ENCODE results near the gene KIAA0586. TPM values are rescaled to one million over a fixed set of nuclear protein-coding genes. Genes with fewer than 3 reads are reported as not detected.

KIAA0586 gene
- total RNA-seq, 1 experiment from 2014 or later = 23.5 TPM

GRCh38 chr14:58597041-58597440 lies 169.5 kb downstream of the KIAA0586 start:
- POLR2A ChIA-PET = no interaction called here
- peaks cover 42% of the 10 kb centered on the region for H3K27me3 Mint-ChIP-seq (ENCODE audit: low read depth)
- H3K4me3 Mint-ChIP-seq = no peak overlapping the region
- no peak for DNase-seq (ENCODE audit: low spot score)
- H3K36me3 Mint-ChIP-seq = no peaks in the 10 kb centered on the region
- ATAC-seq = no peak
- TF ChIP-seq, protein P1, sequence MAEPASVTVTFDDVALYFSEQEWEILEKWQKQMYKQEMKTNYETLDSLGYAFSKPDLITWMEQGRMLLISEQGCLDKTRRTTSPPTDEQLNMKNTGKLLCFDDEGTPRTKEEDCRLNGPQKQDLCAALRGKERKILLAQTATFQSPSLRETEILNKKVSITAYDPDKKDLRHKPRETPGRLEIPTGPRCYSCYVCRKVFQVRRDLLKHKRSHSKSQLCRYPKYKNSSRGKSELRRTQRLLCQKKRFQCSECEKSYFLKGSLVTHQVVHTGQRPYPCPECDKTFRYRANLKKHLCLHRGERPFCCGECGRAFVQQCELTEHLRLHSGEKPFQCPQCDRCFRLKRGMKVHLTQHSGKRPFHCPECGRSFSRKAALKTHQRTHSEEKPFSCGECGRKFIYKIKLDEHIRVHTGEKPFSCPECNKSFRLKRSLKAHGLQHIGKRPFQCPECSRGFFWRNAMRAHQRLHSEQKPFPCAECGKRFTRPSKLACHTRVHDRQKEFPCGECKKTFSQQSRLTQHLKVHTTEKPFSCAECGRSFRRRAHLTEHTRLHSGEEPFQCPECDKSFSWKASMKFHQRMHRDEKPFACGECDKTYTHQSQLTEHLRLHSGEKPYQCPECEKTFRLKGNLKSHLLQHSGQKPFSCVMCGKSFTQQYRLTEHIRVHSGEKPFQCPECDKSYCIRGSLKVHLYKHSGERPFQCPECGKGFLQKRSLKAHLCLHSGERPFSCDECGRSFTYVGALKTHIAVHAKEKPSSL (CRISPR knock-in tag; conservative IDR thresholded peaks at IDR 0.05) = no peak
- TF ChIP-seq E2F1 (CRISPR knock-in tag; IDR thresholded peaks at IDR 0.05) = no peak
- TF ChIP-seq ZNF138 (CRISPR knock-in tag; conservative IDR thresholded peaks at IDR 0.05) = no peak
- TF ChIP-seq SP1 (CRISPR knock-in tag; conservative IDR thresholded peaks at IDR 0.05) = no peak
- H3K27ac Mint-ChIP-seq = no peak overlapping the region
- CTCF ChIA-PET = no interaction called here
- peaks cover 22% of the 10 kb centered on the region for H3K4me1 Mint-ChIP-seq
- H3K9me3 Mint-ChIP-seq = no peaks in the 10 kb centered on the region

DNA sequence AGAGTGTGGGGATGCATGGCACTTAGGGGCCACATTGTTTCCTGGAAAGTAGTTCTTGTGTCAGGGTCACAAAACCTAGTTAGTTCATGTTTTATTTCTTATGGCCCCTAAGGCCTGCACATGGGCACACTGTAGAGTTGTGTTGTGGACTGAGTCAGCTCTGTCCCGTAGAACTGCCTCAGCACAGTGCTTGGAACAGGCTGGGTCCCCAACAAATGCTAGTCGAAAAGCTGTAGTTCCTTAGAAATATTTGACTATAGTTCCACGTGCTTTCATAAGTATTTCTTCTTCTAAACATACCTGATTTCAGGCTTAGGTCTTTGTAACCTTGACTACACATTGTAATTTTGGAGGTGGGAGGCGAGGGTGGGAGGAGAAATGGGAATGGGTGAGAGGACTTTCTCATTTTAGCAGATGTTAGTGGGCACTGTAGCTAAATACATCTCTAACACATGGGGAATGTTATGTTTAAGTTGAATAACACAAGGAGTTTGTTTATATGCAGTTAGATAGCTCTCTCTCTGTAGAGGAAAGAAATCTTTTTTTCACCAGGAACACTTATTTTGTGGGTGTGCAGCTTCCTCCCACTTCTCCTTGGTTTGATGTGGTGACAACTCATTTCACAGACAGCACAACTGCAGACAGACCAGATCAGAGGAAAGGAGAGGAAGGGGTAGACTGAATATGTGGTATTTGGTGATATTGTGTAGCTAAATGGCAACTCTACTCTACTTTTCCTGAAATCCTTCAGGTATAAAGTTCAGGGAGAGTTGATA lies 170.7 kb downstream of the KIAA0586 start:
- peaks cover 22% of the 10 kb centered on the region for H3K4me1 Mint-ChIP-seq
- POLR2A ChIA-PET = interaction anchor here (1.1 kb wide), 1 partner anchor 23 kb away, joined by 3 read pairs; no protein-coding TSS in a partner anchor
- H3K27me3 Mint-ChIP-seq (ENCODE audit: low read depth) = peaks cover 42% of the 10 kb centered on the region
- CTCF ChIA-PET = no interaction called here
- no peak overlapping the region for H3K27ac Mint-ChIP-seq
- TF ChIP-seq CREM (CRISPR knock-in tag; IDR thresholded peaks at IDR 0.05) = no peak
- no peak for TF ChIP-seq E2F1 (CRISPR knock-in tag; IDR thresholded peaks at IDR 0.05)
- no peak for TF ChIP-seq CREB1 (CRISPR knock-in tag; IDR thresholded peaks at IDR 0.05)
- no peak for TF ChIP-seq OVOL2 (CRISPR knock-in tag; IDR thresholded peaks at IDR 0.05; ENCODE audit: borderline replicate concordance)
- TF ChIP-seq ZNF396 (CRISPR knock-in tag; IDR thresholded peaks at IDR 0.05; ENCODE audit: borderline replicate concordance) = no peak
- TF ChIP-seq ZNF416 (CRISPR knock-in tag; IDR thresholded peaks at IDR 0.05) = no peak
- no peak for TF ChIP-seq IRF2 (CRISPR knock-in tag; IDR thresholded peaks at IDR 0.05; ENCODE audit: borderline replicate concordance, low read depth)
- no peak for TF ChIP-seq ATF2 (CRISPR knock-in tag; IDR thresholded peaks at IDR 0.05; ENCODE audit: borderline replicate concordance, low read depth)
- TF ChIP-seq, protein P1 (CRISPR knock-in tag; conservative IDR thresholded peaks at IDR 0.05) = no peak
- no peak for TF ChIP-seq ZNF317 (CRISPR knock-in tag; IDR thresholded peaks at IDR 0.05; ENCODE audit: borderline replicate concordance, low read depth)
- no peak for TF ChIP-seq AFF4 (CRISPR knock-in tag; IDR thresholded peaks at IDR 0.05; ENCODE audit: borderline replicate concordance)
- TF ChIP-seq FOXK1 (CRISPR knock-in tag; IDR thresholded peaks at IDR 0.05) = no peak
- TF ChIP-seq FOXJ3 (CRISPR knock-in tag; IDR thresholded peaks at IDR 0.05; ENCODE audit: borderline replicate concordance) = no peak
- TF ChIP-seq E2F4 (CRISPR knock-in tag; IDR thresholded peaks at IDR 0.05; ENCODE audit: borderline replicate concordance, low read depth) = no peak
- TF ChIP-seq GTF2I (CRISPR knock-in tag; conservative IDR thresholded peaks at IDR 0.05) = no peak
- no peak overlapping the region for H3K4me3 Mint-ChIP-seq
- DNase-seq (ENCODE audit: low spot score) (no peak), ATAC-seq (peak; percentile 39; the same call in 1 of the 2 replicates)
- no peaks in the 10 kb centered on the region for H3K9me3 Mint-ChIP-seq
- H3K36me3 Mint-ChIP-seq = no peaks in the 10 kb centered on the region
